IMR-90 (cell line): ENCODE data around the gene ITPKB. TPM values are rescaled to one million over a fixed set of nuclear protein-coding genes. Genes with fewer than 3 reads are reported as not detected.

Experiments
- ATAC-seq: fragments of 200-7000 bp; cut with Tn5 transposase; 2 replicates; pipeline ENCODE4 v1.9.1; 2020; ENCODE audit warnings: low read depth, mild to moderate bottlenecking, moderate library complexity
- BruUV-seq: library from RNA; stranded (reverse); fragments of 400-500 nt; replicated peaks from 2 replicates; lab custom pipeline; 2021; lab: Mats Ljungman, UMichigan
- CTCF ChIA-PET: fragments of 300-600 bp; formaldehyde crosslinking; extraction: SDS; loops from one replicate; lab custom pipeline; 2021; ENCODE audit warnings: antibody characterized with exemption; lab: Yijun Ruan, JAX
- POLR2A ChIA-PET: fragments of 300-600 bp; sonication (Branson Sonifier 250); formaldehyde crosslinking; loops from one replicate; lab custom pipeline; 2022; ENCODE audit warnings: antibody characterized with exemption; ENCODE audit not compliant: unreplicated experiment; lab: Charles Lee
- DNase-seq: peaks from one replicate; pipeline ENCODE4 v3.0.0; 2013
- H2AFZ ChIP-seq: replicated peaks from 2 replicates; pipeline ENCODE3; 2013; ENCODE audit warnings: low read length, mild to moderate bottlenecking; ENCODE audit not compliant: poor library complexity
- H2AK5ac ChIP-seq: 2 replicates; pipeline ENCODE4 v1.6.1; 2013; ENCODE audit warnings: low read depth, low read length, inconsistent platforms
- H2AK9ac ChIP-seq: replicated peaks from 2 replicates; pipeline ENCODE3; 2013; ENCODE audit warnings: mild to moderate bottlenecking, low read depth, low read length, moderate library complexity; ENCODE audit not compliant: poor library complexity
- H2BK120ac ChIP-seq: 2 replicates; pipeline ENCODE4 v1.6.1; 2013; ENCODE audit warnings: low read depth, low read length, inconsistent platforms
- H2BK15ac ChIP-seq: 3 replicates; pipeline ENCODE4 v1.6.1; 2013; ENCODE audit warnings: low read depth, low read length, inconsistent platforms
- H2BK20ac ChIP-seq: 2 replicates; pipeline ENCODE4 v1.6.1; 2013; ENCODE audit warnings: low read depth, mild to moderate bottlenecking, inconsistent platforms, low read length, moderate library complexity
- H2BK5ac ChIP-seq: 2 replicates; pipeline ENCODE4 v1.6.1; 2013; ENCODE audit warnings: mild to moderate bottlenecking, low read depth, low read length, inconsistent platforms; ENCODE audit not compliant: poor library complexity, severe bottlenecking
- H3K14ac ChIP-seq: replicated peaks from 2 replicates; pipeline ENCODE4 v1.6.1; 2013; ENCODE audit warnings: low read depth, low read length, inconsistent platforms
- H3K18ac ChIP-seq: 2 replicates; pipeline ENCODE4 v1.6.1; 2013; ENCODE audit warnings: low read depth, low read length, control low read depth
- H3K23ac ChIP-seq: 2 replicates; pipeline ENCODE4 v1.6.1; 2013; ENCODE audit warnings: low read depth, low read length, inconsistent platforms
- H3K27ac ChIP-seq: 2 replicates; pipeline ENCODE4 v1.5.1; 2013; ENCODE audit warnings: mild to moderate bottlenecking, control low read depth, low read length; ENCODE audit not compliant: insufficient read depth
- H3K27me3 ChIP-seq: 2 replicates; pipeline ENCODE4 v1.6.1; 2013; ENCODE audit warnings: low read length; ENCODE audit not compliant: control insufficient read depth, insufficient read depth
- H3K36me3 ChIP-seq: 2 replicates; pipeline ENCODE4 v1.6.1; 2013; ENCODE audit warnings: low read length, mixed read lengths; ENCODE audit not compliant: control insufficient read depth, insufficient read depth
- H3K4ac ChIP-seq: 2 replicates; pipeline ENCODE4 v1.6.1; 2013; ENCODE audit warnings: low read depth, low read length, inconsistent platforms
- H3K4me1 ChIP-seq: 2 replicates; pipeline ENCODE4 v1.6.1; 2013; ENCODE audit warnings: low read length, mixed read lengths; ENCODE audit not compliant: control insufficient read depth, insufficient read depth
- H3K4me2 ChIP-seq: 2 replicates; pipeline ENCODE4 v1.6.1; 2013; ENCODE audit warnings: low read depth, mild to moderate bottlenecking, control low read depth, low read length, moderate library complexity
- H3K4me3 ChIP-seq: 2 replicates; pipeline ENCODE4 v1.5.1; 2013; ENCODE audit warnings: low read depth, mild to moderate bottlenecking, control low read depth, low read length, moderate library complexity; ENCODE audit not compliant: insufficient read depth
- H3K56ac ChIP-seq: 2 replicates; pipeline ENCODE4 v1.6.1; 2013; ENCODE audit warnings: low read length, inconsistent platforms; ENCODE audit not compliant: insufficient read depth; ENCODE audit errors: extremely low read depth
- H3K79me1 ChIP-seq, 2 experiments: 2 replicates each; pipeline ENCODE4 v1.6.1; 2013; ENCODE audit warnings: low read length in 2 of 2, inconsistent platforms in 1 of 2, low read depth in 1 of 2
- H3K9ac ChIP-seq: 2 replicates; pipeline ENCODE4 v1.6.1; 2013; ENCODE audit warnings: low read depth, low read length, control low read depth
- H3K9me1 ChIP-seq: 2 replicates; pipeline ENCODE4 v1.6.1; 2013; ENCODE audit warnings: low read length, inconsistent platforms; ENCODE audit not compliant: insufficient read depth
- H3K9me3 ChIP-seq: 2 replicates; pipeline ENCODE4 v1.6.1; 2013; ENCODE audit warnings: low read length; ENCODE audit not compliant: control insufficient read depth, insufficient read depth
- H4K20me1 ChIP-seq: 2 replicates; pipeline ENCODE4 v1.6.1; 2013; ENCODE audit warnings: low read length, inconsistent platforms; ENCODE audit not compliant: insufficient read depth
- H4K5ac ChIP-seq: 2 replicates; pipeline ENCODE4 v1.6.1; 2013; ENCODE audit warnings: mild to moderate bottlenecking, low read depth, low read length, control low read depth
- H4K8ac ChIP-seq, 2 experiments: 2 replicates each; pipeline ENCODE4 v1.6.1; 2013; ENCODE audit warnings: low read depth in 2 of 2, low read length in 2 of 2, control low read depth in 1 of 2, inconsistent platforms in 1 of 2
- H4K91ac ChIP-seq: 2 replicates; pipeline ENCODE4 v1.6.1; 2013; ENCODE audit warnings: low read depth, low read length, inconsistent platforms; ENCODE audit not compliant: insufficient read depth
- BHLHE40 ChIP-seq: fragments of 150-350 bp; IDR thresholded peaks from 2 replicates; pipeline ENCODE4 v1.6.1; 2016; ENCODE audit warnings: mild to moderate bottlenecking, low read depth, low read length
- CEBPB ChIP-seq: IDR thresholded peaks from 2 replicates; pipeline ENCODE4 v1.6.1; 2012; ENCODE audit warnings: low read depth, low read length, improper control_type of control experiment
- CHD1 ChIP-seq: IDR thresholded peaks from 2 replicates; pipeline ENCODE4 v1.6.1; 2012; ENCODE audit warnings: low read depth, low read length, improper control_type of control experiment
- FOS ChIP-seq: fragments of 150-350 bp; IDR thresholded peaks from 2 replicates; pipeline ENCODE4 v1.6.1; 2016; ENCODE audit warnings: low read depth, low read length
- MAFK ChIP-seq: IDR thresholded peaks from 2 replicates; pipeline ENCODE4 v1.6.1; 2012; ENCODE audit warnings: low read depth, low read length, improper control_type of control experiment
- MAZ ChIP-seq: IDR thresholded peaks from 2 replicates; pipeline ENCODE4 v1.6.1; 2012; ENCODE audit warnings: low read depth, mild to moderate bottlenecking, low read length, improper control_type of control experiment, moderate library complexity, borderline replicate concordance
- MXI1 ChIP-seq: IDR thresholded peaks from 2 replicates; pipeline ENCODE4 v1.6.1; 2012; ENCODE audit warnings: low read depth, mild to moderate bottlenecking, low read length, moderate library complexity, borderline replicate concordance
- NFE2L2 ChIP-seq: fragments of 150-350 bp; IDR thresholded peaks from 2 replicates; pipeline ENCODE4 v1.6.1; 2016; ENCODE audit warnings: low read depth, mild to moderate bottlenecking, low read length
- POLR2A ChIP-seq: IDR thresholded peaks from 2 replicates; pipeline ENCODE4 v1.6.1; 2012; ENCODE audit warnings: mild to moderate bottlenecking, low read depth, low read length
- RAD21 ChIP-seq: IDR thresholded peaks from 2 replicates; pipeline ENCODE4 v1.6.1; 2012; ENCODE audit warnings: low read length, improper control_type of control experiment
- RCOR1 ChIP-seq: IDR thresholded peaks from 2 replicates; pipeline ENCODE4 v1.6.1; 2012; ENCODE audit warnings: mild to moderate bottlenecking, low read length, improper control_type of control experiment; ENCODE audit not compliant: insufficient replicate concordance
- RFX5 ChIP-seq: IDR thresholded peaks from 2 replicates; pipeline ENCODE4 v1.8.0; 2012; ENCODE audit warnings: low read depth, mild to moderate bottlenecking, low read length, moderate library complexity
- SMC3 ChIP-seq: fragments of 150-350 bp; IDR thresholded peaks from 2 replicates; pipeline ENCODE4 v1.6.1; 2016; ENCODE audit warnings: low read depth, mild to moderate bottlenecking, antibody characterized with exemption, low read length, moderate library complexity
- WGBS, 2 experiments: methylation state at CpG; one replicate each; pipeline versions ENCODE4 v1.1.5 to v1.1.7; 2013; ENCODE audit warnings: missing lambda C conversion rate in 2 of 2; ENCODE audit not compliant: insufficient read length in 1 of 2; ENCODE audit errors: extremely low coverage in 2 of 2; 5-methylcytosine and 5-hydroxymethylcytosine counted together
- dilution Hi-C: fragments of 300-500 bp; cut with HindIII; formaldehyde crosslinking; loops from one replicate; pipeline ENCODE4 v1.14.3; 2018; ENCODE audit warnings: low sequenced_read_pairs; ENCODE audit not compliant: unreplicated experiment
- in situ Hi-C: fragments of 300-500 bp; cut with MboI; formaldehyde crosslinking; loops from 3 replicates; pipeline ENCODE4 v1.14.3; 2019; ENCODE audit warnings: low sequenced_read_pairs, inconsistent platforms, mixed read lengths
- intact Hi-C: fragments of 100-400 bp; cut with micrococcal nuclease; formaldehyde crosslinking; loops from 2 replicates; pipeline ENCODE4 v1.10.0; 2022
- polyA plus RNA-seq, 3 experiments: library from polyadenylated mRNA; depleted of rRNA; stranded (reverse); fragments of >200 nt; gene quantifications; 2 replicates each; pipeline ENCODE4 v1.2.3, GENCODE V29; 2012; ENCODE audit warnings: low replicate concordance in 1 of 3
- total RNA-seq: library from RNA; depleted of rRNA; stranded (reverse); fragments of >200 nt; gene quantifications from 2 replicates; pipeline ENCODE4 v1.2.3, GENCODE V29; 2012
- TF ChIP-seq, protein P1 (sequence below): conservative IDR thresholded peaks from 2 replicates; pipeline ENCODE4 v1.5.1; 2012; ENCODE audit warnings: mild to moderate bottlenecking, low read depth, low read length, improper control_type of control experiment
- TF ChIP-seq, protein P2 (sequence below): fragments of 150-350 bp; IDR thresholded peaks from 2 replicates; pipeline ENCODE4 v1.6.1; 2017; ENCODE audit warnings: mild to moderate bottlenecking, antibody characterized with exemption, low read length, low read depth
- TF ChIP-seq, protein P3 (sequence below): fragments of 150-350 bp; IDR thresholded peaks from 2 replicates; pipeline ENCODE4 v1.6.1; 2016; ENCODE audit warnings: low read depth, mild to moderate bottlenecking, low read length, moderate library complexity, borderline replicate concordance

Gene ITPKB
- total and polyA plus RNA-seq, 2 of the 4 experiments (the other 2 are of a cell fraction): 0.72 to 1.4 TPM

DNA sequence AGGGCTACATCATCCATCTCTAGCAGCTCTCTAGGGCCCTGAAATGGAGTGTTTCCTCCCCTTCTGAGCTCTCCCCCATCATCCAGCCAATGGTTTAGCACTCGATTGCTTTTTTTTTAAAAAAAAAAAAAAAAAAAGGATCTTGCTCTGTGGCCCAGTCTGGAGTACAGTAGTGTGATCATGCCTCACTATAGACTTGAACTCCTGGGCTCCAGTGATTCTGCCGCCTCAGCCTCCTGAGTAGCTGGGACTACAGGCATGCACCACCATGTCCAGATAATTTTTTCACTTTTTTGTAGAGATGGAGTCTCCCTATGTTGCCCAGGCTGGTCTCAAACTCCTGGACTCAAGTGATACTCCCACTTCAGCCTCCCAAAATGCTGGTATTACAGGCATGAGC is 12.1 kb upstream of the ITPKB start:
- H2BK120ac ChIP-seq: no peak overlapping the region
- WGBS, 2 experiments: 86% methylated on average over 1 of the region's 2 CpGs; no CpG with 5 or more reads in 1 of the 2 experiments
- H2BK20ac ChIP-seq: no peak overlapping the region
- no peak overlapping the region for H2AFZ ChIP-seq
- ChIA-PET POLR2A (interaction anchor here (0.6 kb wide), 2 partner anchors 9 to 133 kb away, joined by 6 to 9 read pairs; no protein-coding TSS in a partner anchor), CTCF (no interaction called here)
- no peak overlapping the region for H2BK5ac ChIP-seq
- no peak overlapping the region for H4K5ac ChIP-seq
- H3K23ac ChIP-seq: no peak overlapping the region
- no peak overlapping the region for H3K27ac ChIP-seq
- H3K56ac ChIP-seq: no peak overlapping the region
- no peaks in the 10 kb centered on the region for H3K4me1 ChIP-seq
- no peak overlapping the region for H3K4me2 ChIP-seq
- H3K9me1 ChIP-seq: no peaks in the 10 kb centered on the region
- H2BK15ac ChIP-seq: no peak overlapping the region
- no peak overlapping the region for H3K4ac ChIP-seq
- peaks cover 18% of the 10 kb centered on the region for H3K27me3 ChIP-seq
- H3K18ac ChIP-seq: no peak overlapping the region
- no peak overlapping the region for H4K91ac ChIP-seq
- intact Hi-C loops: no loop called here
- ATAC-seq (no peak), DNase-seq (no peak)
- H2AK9ac ChIP-seq: no peak overlapping the region
- BruUV-seq: no TSS peak
- H4K20me1 ChIP-seq: no peaks in the 10 kb centered on the region
- H3K9ac ChIP-seq: no peak overlapping the region
- H3K14ac ChIP-seq: no peak overlapping the region
- in situ Hi-C loops: no loop called here
- H3K79me1 ChIP-seq: no peaks in the 10 kb centered on the region
- no peak overlapping the region for H3K4me3 ChIP-seq
- no peak overlapping the region for H4K8ac ChIP-seq
- no peaks in the 10 kb centered on the region for H3K36me3 ChIP-seq
- H3K9me3 ChIP-seq: no peaks in the 10 kb centered on the region
- no peak overlapping the region for H2AK5ac ChIP-seq
- dilution Hi-C loops: no loop called here
- no peak for TF ChIP-seq POLR2A
- TF ChIP-seq NFE2L2: no peak
- TF ChIP-seq MAFK: no peak
- TF ChIP-seq RAD21: no peak
- TF ChIP-seq, protein P1, sequence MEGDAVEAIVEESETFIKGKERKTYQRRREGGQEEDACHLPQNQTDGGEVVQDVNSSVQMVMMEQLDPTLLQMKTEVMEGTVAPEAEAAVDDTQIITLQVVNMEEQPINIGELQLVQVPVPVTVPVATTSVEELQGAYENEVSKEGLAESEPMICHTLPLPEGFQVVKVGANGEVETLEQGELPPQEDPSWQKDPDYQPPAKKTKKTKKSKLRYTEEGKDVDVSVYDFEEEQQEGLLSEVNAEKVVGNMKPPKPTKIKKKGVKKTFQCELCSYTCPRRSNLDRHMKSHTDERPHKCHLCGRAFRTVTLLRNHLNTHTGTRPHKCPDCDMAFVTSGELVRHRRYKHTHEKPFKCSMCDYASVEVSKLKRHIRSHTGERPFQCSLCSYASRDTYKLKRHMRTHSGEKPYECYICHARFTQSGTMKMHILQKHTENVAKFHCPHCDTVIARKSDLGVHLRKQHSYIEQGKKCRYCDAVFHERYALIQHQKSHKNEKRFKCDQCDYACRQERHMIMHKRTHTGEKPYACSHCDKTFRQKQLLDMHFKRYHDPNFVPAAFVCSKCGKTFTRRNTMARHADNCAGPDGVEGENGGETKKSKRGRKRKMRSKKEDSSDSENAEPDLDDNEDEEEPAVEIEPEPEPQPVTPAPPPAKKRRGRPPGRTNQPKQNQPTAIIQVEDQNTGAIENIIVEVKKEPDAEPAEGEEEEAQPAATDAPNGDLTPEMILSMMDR: no peak
- TF ChIP-seq SMC3: no peak
- TF ChIP-seq MAZ: no peak
- TF ChIP-seq, protein P2, sequence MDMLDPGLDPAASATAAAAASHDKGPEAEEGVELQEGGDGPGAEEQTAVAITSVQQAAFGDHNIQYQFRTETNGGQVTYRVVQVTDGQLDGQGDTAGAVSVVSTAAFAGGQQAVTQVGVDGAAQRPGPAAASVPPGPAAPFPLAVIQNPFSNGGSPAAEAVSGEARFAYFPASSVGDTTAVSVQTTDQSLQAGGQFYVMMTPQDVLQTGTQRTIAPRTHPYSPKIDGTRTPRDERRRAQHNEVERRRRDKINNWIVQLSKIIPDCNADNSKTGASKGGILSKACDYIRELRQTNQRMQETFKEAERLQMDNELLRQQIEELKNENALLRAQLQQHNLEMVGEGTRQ: no peak
- no peak for TF ChIP-seq MXI1
- no peak for TF ChIP-seq RFX5
- TF ChIP-seq RCOR1: no peak
- TF ChIP-seq CEBPB: no peak
- no peak for TF ChIP-seq FOS
- TF ChIP-seq, protein P3, sequence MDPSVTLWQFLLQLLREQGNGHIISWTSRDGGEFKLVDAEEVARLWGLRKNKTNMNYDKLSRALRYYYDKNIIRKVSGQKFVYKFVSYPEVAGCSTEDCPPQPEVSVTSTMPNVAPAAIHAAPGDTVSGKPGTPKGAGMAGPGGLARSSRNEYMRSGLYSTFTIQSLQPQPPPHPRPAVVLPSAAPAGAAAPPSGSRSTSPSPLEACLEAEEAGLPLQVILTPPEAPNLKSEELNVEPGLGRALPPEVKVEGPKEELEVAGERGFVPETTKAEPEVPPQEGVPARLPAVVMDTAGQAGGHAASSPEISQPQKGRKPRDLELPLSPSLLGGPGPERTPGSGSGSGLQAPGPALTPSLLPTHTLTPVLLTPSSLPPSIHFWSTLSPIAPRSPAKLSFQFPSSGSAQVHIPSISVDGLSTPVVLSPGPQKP: no peak
- TF ChIP-seq CHD1: no peak
- no peak for TF ChIP-seq BHLHE40
